Endodermal cell (in vitro differentiated cells): ENCODE results near the gene PLA1A. TPM values are rescaled to one million over a fixed set of nuclear protein-coding genes. Genes with fewer than 3 reads are reported as not detected.
A peak's percentile ranks its signal among the peaks of the same experiment; 100 is the strongest.

Experiments used
- DNase-seq: peaks from one replicate; pipeline ENCODE4 v3.0.0-alpha.2; 2017
- H3K27ac ChIP-seq: 2 replicates; pipeline ENCODE4 v1.5.1; 2013; ENCODE audit warnings: mild to moderate bottlenecking, low read depth, low read length, moderate library complexity
- H3K27me3 ChIP-seq: 2 replicates; pipeline ENCODE4 v1.6.1; 2013; ENCODE audit warnings: mild to moderate bottlenecking, low read length, moderate library complexity; ENCODE audit not compliant: insufficient read depth, control insufficient read depth, poor library complexity, severe bottlenecking
- H3K36me3 ChIP-seq: 2 replicates; pipeline ENCODE4 v1.7.0; 2013; ENCODE audit warnings: mild to moderate bottlenecking, low read length, moderate library complexity; ENCODE audit not compliant: control insufficient read depth, insufficient read depth
- H3K4me1 ChIP-seq: one replicate; pipeline ENCODE4 v1.7.0; 2013; ENCODE audit warnings: low read length; ENCODE audit not compliant: control insufficient read depth, insufficient read depth
- H3K4me3 ChIP-seq: 2 replicates; pipeline ENCODE4 v1.5.1; 2013; ENCODE audit warnings: mild to moderate bottlenecking, low read length, moderate library complexity
- H3K9ac ChIP-seq: 2 replicates; pipeline ENCODE4 v1.6.1; 2013; ENCODE audit warnings: mild to moderate bottlenecking, low read length, moderate library complexity; ENCODE audit not compliant: poor library complexity, severe bottlenecking; ENCODE audit errors: extremely low read depth
- H3K9me3 ChIP-seq: 2 replicates; pipeline ENCODE4 v1.6.1; 2013; ENCODE audit warnings: mild to moderate bottlenecking, low read length, moderate library complexity; ENCODE audit not compliant: control insufficient read depth
- H3K27ac Mint-ChIP-seq: 2 replicates; pipeline ENCODE4 v1.8.0; 2020; ENCODE audit warnings: mixed read lengths
- H3K27me3 Mint-ChIP-seq: 2 replicates; pipeline ENCODE4 v1.8.0; 2021; ENCODE audit warnings: mild to moderate bottlenecking, mixed read lengths; ENCODE audit not compliant: insufficient read depth
- H3K36me3 Mint-ChIP-seq: 2 replicates; pipeline ENCODE4 v1.8.0; 2020; ENCODE audit warnings: low read depth, mixed read lengths
- H3K4me1 Mint-ChIP-seq: 2 replicates; pipeline ENCODE4 v1.8.0; 2020; ENCODE audit warnings: mixed read lengths
- H3K4me3 Mint-ChIP-seq: 2 replicates; pipeline ENCODE4 v1.8.0; 2020; ENCODE audit warnings: mild to moderate bottlenecking, moderate library complexity, mixed read lengths
- H3K9me3 Mint-ChIP-seq: 2 replicates; pipeline ENCODE4 v1.8.0; 2020; ENCODE audit warnings: mild to moderate bottlenecking, mixed read lengths
- WGBS, 2 experiments: methylation state at CpG; one replicate each; pipeline versions ENCODE4 v1.1.5 to v1.1.7; 2013; ENCODE audit warnings: missing lambda C conversion rate in 2 of 2, mixed read lengths in 1 of 2; ENCODE audit not compliant: insufficient coverage in 1 of 2, insufficient read length in 1 of 2; 5-methylcytosine and 5-hydroxymethylcytosine counted together
- total RNA-seq, 2 donors: library from RNA; stranded (reverse); fragmentation: NEBNext Ultra II Directional in 1 of 2; extraction: Animal tissue kit (Norgen Biotek cat#: 25700) in 1 of 2; gene quantifications; 2 replicates in 1 of 2; 3 replicates in 1 of 2; pipeline ENCODE4 v1.2.1, GENCODE V29; 2021
- TF ChIP-seq, protein P1 (sequence below): fragments of 200-600 bp; sonication (generic); conservative IDR thresholded peaks from 2 replicates; pipeline ENCODE4 v1.5.0; 2021; ENCODE audit warnings: antibody characterized with exemption, mild to moderate bottlenecking

Gene PLA1A
- total RNA-seq, 2 donors from 2014 or later, result 2.4 to 5.3 TPM

DNA sequence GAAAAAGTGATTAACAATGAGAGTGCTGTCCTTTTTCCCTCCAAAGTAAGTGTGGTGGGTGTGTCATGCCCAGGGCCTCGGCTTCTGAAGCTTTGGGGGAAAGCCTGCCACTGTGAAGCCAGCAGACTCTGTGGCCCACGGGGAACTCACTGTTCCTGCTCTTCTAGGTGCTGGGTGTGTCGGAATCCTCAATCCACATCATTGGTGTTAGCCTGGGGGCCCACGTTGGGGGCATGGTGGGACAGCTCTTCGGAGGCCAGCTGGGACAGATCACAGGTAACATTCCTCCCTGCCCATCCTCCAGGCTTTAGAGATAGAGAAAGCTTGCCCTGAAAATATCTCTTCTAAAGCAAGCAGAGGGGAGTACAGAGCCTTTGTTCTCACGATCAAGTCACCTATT is 11.6 kb downstream of the PLA1A start:
- H3K27me3 ChIP-seq, result no peaks in the 10 kb centered on the region
- Mint-ChIP-seq H3K27ac (peak overlapping the region; percentile 2), H3K4me1 (peaks cover 7% of the 10 kb centered on the region), H3K9me3 (peaks cover 4% of the 10 kb centered on the region), H3K36me3 (no peaks in the 10 kb centered on the region), H3K4me3 (no peak overlapping the region), H3K27me3 (no peaks in the 10 kb centered on the region)
- TF ChIP-seq, protein P1, sequence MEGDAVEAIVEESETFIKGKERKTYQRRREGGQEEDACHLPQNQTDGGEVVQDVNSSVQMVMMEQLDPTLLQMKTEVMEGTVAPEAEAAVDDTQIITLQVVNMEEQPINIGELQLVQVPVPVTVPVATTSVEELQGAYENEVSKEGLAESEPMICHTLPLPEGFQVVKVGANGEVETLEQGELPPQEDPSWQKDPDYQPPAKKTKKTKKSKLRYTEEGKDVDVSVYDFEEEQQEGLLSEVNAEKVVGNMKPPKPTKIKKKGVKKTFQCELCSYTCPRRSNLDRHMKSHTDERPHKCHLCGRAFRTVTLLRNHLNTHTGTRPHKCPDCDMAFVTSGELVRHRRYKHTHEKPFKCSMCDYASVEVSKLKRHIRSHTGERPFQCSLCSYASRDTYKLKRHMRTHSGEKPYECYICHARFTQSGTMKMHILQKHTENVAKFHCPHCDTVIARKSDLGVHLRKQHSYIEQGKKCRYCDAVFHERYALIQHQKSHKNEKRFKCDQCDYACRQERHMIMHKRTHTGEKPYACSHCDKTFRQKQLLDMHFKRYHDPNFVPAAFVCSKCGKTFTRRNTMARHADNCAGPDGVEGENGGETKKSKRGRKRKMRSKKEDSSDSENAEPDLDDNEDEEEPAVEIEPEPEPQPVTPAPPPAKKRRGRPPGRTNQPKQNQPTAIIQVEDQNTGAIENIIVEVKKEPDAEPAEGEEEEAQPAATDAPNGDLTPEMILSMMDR, result no peak
- no peak overlapping the region for H3K4me3 ChIP-seq
- H3K27ac ChIP-seq, result no peak overlapping the region
- H3K9ac ChIP-seq, result no peak overlapping the region
- peak; percentile 68 for DNase-seq
- no peaks in the 10 kb centered on the region for H3K9me3 ChIP-seq
- H3K4me1 ChIP-seq, result peaks cover 4% of the 10 kb centered on the region
- 72 to 76% methylated on average over 3 to 5 of the region's 6 CpGs for WGBS, 2 experiments
- no peaks in the 10 kb centered on the region for H3K36me3 ChIP-seq

DNA sequence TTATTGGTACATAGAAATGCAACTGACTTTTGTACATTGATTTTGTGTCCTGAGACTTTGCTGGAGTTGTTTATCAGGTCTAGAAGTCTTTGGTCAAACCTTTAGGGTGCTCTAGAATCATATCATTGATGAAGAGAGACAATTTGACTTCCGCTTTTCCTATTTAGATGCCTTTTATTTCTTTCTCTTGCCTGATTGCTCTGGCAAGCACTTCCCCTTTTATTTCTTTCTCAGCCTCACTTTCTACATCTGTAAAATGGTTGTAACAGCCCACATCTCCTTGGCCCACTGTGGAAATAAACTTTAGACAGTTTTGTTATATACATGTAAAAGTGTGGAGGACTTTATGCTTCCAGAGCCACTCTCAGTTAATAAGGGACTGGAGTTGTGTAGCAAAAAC is 14.0 kb downstream of the PLA1A start:
- no peaks in the 10 kb centered on the region for H3K9me3 ChIP-seq
- no peak overlapping the region for H3K9ac ChIP-seq
- Mint-ChIP-seq H3K36me3 (no peaks in the 10 kb centered on the region), H3K4me1 (peaks cover 7% of the 10 kb centered on the region), H3K27ac (no peak overlapping the region), H3K9me3 (peaks cover 4% of the 10 kb centered on the region), H3K4me3 (no peak overlapping the region), H3K27me3 (no peaks in the 10 kb centered on the region)
- WGBS, 2 experiments, result 86 to 100% methylated on average over 1 of the region's 1 CpG
- no peak overlapping the region for H3K4me3 ChIP-seq
- H3K27ac ChIP-seq, result no peak overlapping the region
- TF ChIP-seq, protein P1, result no peak
- H3K4me1 ChIP-seq, result peaks cover 4% of the 10 kb centered on the region
- H3K27me3 ChIP-seq, result no peaks in the 10 kb centered on the region
- H3K36me3 ChIP-seq, result no peaks in the 10 kb centered on the region
- no peak for DNase-seq

DNA sequence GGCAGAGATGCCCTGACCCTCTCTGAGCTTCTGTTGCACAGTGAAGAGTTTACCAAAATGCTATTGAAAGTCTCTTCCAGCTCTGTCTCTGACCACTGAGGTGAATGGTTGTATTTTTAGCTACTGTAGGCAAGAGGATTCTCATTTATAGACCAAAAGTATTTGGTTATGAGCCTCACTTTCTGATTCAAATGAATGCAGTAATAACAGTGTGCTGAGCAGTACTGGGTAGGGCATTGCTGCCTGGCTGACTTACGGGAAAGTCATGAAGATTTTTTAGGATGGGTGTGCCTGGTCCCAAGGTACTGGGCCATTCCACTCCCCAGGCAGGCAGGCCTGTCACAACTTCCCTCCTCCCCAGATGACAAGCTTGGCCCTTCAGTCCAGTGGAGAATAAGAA is 15.5 kb downstream of the PLA1A start:
- Mint-ChIP-seq H3K27ac (no peak overlapping the region), H3K4me3 (no peak overlapping the region), H3K27me3 (no peaks in the 10 kb centered on the region), H3K9me3 (peaks cover 4% of the 10 kb centered on the region), H3K36me3 (no peaks in the 10 kb centered on the region), H3K4me1 (peaks cover 7% of the 10 kb centered on the region)
- TF ChIP-seq, protein P1, result no peak
- H3K4me1 ChIP-seq, result peaks cover 4% of the 10 kb centered on the region
- no peaks in the 10 kb centered on the region for H3K27me3 ChIP-seq
- H3K9me3 ChIP-seq, result no peaks in the 10 kb centered on the region
- DNase-seq, result no peak
- H3K36me3 ChIP-seq, result no peaks in the 10 kb centered on the region
- H3K27ac ChIP-seq, result no peak overlapping the region
- no peak overlapping the region for H3K9ac ChIP-seq
- no peak overlapping the region for H3K4me3 ChIP-seq
- 96% methylated on average over 1 of the region's 1 CpG; no CpG with 5 or more reads in 1 of the 2 experiments for WGBS, 2 experiments
